ENCODE data around the gene UBN1.
"Not testable (repeated sequence)": the region's sequence is repeated elsewhere in the genome, so short reads cannot be mapped to it uniquely, and the experiment has no call there.

Gene UBN1

DNA sequence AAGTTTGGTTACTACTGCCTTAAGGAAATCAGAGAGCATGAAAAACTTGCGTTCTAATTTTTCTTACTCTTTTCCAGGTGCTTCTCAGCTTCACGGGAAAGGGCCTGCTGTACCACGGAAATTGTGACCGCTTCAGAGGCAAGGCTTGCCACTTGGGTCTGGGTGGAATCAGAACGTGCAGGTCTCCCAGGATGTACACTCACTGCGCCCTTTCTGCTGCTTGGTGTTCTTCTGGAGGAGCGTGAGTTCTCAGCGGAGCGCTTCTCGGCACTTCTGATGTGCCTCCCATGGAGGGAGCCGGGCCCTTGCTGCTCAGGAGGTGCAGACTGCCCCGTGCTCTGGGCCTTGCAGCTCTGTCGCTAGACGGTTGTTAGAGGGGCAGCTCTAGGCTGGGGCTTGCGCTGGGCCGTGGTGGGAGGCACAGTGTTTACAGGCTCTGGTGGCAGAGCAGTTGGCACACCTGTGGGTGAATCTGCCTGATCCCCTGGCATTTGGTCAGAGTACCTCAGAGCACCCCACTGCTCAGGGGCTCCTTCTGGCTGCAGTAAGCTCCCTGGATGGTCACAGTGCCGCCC is 32.8 kb downstream of the UBN1 start:
- intact Hi-C loops (cut with DNase I) = no loop called here
- peak in 2 of 10 donors; percentile 57 to 62 for DNase-seq

DNA sequence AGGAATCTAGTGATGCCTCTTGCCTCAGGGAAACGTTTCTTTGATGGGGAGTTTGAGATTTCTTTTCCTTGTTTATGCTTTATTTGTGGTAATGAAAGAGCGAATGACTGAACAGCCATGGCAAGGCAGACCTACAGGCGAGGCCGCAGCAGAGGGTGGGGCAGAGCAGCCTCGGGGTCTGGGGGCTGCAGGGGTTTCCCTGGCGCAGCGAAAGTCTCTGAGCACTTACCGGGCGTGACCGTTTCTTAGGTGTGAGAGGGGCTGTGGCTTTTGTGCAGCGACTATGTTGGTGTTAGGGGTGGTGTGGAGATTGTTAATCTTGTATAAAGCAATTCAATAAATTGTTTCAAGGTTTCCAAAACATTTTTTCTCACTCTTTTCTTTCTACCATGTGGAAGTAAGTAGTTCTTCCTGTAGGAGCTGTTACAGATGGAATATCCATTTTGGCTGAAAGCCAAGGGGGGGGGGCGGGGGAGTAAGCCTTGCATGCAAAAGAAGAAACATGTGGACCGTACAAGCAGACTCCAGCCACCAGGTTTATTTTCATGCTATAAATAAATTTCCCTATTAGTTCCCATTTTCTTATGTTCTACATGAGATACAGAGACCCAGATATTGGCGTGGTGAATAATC is 34.8 kb downstream of the UBN1 start:
- intact Hi-C loops (cut with DNase I) = no loop called here
- DNase-seq = peak in 1 of 10 donors; percentile 25

DNA sequence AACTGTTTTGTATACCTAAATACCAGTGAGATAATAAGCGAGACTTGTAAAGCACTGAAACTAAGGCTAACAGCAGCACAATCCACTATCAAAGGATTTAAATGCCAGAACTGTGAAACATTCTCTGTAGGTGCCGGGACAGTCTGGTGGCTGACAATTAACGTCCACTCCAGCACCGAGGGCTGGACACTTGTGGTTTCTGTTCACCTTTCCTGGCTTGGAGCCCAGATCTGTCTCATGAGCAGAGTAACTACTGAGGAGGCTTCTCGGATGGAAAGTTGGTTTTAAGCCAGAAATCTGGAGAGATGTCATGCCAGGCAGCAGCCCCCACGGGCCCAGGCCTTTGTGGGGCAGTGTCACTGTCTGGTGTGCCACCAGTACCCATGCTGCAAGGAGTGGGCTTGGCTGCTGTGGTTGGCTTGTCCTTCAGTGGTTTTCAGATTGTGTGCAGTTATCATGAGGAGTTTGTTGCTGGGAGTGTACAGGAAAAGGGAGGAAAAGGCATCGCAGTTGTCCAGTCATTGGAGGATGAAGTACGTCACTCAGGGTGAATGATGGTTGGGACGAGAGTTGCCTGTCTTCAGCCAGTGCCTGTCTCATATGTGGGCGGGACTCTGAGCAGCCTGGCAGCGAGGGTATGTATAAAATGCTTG is 35.5 kb downstream of the UBN1 start:
- peak in 1 of 10 donors; percentile 57 for DNase-seq

DNA sequence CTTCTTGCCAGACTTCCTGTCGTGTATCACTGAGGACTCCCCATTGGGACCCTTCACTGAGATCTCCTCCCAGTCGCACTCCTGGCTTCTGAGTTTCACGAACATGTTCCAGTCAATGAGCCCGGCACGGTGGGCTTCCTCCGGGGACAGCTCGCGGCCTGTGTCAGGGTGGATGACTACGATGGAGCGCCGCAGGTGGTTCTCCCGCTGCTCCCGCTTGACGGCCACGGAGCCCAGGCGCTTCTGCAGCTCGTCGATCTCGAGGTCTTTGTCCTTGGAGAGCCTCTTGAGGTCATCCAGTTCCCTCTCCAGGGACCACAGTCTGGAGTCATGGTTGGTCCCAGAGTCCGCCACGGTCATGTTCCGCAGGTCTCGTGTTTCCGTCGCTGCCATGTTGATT is 36.2 kb downstream of the UBN1 start:
- intact Hi-C loops (cut with DNase I) = no loop called here

More for the DNA sequence above, 35.5 kb downstream of the UBN1 start:
- intact Hi-C loops (cut with DNase I) = no loop called here

DNA sequence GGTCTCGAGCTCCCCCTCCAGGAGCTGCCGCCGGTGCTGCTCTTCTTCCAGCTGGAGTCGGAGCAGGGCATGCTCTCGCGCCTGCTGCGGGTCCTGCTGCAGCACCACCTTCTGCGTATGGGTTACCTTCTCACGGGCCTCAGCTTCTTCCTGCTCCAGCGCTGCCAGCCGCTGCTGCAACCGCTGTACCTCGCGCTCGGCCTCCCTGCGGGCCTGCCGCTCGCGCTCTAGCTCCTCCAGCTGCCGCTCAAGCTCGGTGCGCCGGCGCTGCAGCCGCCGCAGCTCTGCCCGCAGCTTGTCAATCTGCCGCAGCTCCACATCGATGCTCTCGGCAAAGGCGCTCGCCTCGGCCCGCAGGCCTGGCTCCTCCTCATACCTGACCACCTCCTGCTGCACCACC is 36.9 kb downstream of the UBN1 start:
- peak in 2 of 10 donors; percentile 45 to 67 for DNase-seq
- intact Hi-C loops (cut with DNase I) = no loop called here

More for the DNA sequence above, 36.2 kb downstream of the UBN1 start:
- peak in 1 of 10 donors; percentile 80 for DNase-seq

DNA sequence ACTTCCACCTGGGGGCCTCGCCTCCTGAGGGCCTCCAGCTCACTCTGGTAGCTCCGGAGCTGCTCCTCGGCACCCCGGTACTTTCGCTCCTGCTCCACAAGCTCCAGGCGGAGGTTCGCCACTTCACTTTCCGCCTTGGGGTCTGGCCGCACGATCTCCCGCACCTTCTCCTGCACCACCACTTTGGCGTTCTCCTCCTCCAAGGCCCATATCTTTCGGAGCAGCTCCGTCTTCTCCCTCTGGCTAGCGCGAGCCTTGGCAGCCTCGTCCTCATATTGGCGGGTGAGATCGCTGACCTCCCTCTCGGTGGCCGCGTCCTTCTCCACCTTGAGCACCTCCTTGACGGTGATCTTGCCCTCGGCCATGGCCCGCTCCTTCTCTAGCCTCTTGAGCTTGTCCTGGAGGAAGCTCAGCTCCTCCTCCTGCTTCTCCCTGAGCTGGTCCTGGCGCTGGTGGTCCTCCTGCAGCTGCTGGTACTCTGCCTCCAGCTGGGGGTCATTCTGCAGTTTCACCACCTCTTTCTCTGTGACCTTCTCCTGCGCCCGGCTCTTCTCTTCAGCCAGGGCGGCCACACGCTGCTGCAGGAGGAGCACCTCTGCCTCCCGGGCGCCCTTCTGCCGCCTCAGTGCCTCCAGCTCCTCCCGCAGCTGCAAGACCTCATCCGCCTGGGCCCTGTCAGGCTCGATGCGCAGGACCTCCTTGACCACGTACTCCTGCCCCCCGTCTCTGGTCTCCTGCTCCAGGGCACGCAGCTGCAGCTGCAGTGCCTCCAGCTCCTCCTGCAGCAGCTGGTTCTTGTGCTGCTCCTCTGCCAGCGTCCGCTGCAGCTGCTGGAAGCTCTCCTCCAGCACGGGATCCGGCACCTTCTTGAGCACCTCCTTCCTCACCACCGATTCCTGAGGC is 37.9 kb downstream of the UBN1 start:
- peak in 2 of 10 donors; percentile 79 to 80 for DNase-seq
- intact Hi-C loops (cut with DNase I) = no loop called here

DNA sequence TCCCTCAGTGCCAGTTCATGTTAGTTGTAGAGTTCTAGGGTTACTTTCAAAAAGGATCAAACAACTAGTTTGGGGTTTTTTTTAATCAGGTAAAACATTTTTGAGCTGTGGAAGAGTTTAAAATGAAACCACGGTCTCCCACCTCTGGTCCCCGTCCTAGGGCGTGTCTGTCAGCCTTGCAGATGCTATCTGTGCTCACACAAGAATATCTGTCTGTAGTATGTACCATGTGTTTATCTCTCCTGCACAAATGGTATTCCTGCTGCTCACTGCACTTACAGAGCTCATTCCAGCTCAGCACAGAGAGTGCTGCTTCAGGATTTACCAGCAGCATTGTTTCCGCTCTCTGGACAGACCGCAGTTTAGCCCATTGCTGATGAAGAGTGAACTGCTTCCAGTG is 38.9 kb downstream of the UBN1 start:
- intact Hi-C loops (cut with DNase I) = no loop called here
- DNase-seq = peak in 2 of 10 donors; percentile 19 to 45

DNA sequence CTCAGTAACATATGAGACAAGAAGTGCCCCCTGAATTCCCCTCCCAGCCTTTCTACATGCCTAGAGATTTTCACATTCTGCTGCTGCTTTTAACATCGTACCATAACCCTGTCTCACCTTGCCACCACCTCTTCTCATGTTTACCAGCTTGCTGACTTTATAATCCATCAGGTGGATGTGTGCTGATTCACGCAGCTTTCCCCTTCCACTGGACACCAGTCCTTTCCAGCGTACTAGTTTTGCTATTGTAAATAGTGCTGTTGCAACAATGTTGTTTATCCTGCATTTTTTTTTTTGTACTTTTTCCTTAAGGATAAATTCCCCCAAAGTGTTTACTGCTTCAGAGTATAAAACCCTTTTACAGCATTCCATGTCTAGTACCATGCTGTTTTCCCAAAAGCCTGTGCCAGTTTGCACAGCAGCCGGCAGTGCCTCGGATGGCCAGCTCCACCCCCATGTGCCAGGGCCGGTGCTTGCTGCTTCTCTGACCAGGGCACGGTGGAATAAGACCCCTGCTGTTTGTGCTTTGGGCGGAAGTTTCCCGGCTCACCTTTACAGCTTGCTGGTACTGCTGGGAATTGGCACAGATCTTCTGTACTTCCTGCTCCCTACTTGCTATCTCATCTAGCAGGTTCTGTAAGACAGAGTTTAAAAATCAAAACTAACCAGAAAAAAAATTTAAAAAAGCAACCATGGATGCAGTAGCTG is 41.3 kb downstream of the UBN1 start:
- intact Hi-C loops (cut with DNase I) = no loop called here
- peak in 1 of 10 donors; percentile 73 for DNase-seq

DNA sequence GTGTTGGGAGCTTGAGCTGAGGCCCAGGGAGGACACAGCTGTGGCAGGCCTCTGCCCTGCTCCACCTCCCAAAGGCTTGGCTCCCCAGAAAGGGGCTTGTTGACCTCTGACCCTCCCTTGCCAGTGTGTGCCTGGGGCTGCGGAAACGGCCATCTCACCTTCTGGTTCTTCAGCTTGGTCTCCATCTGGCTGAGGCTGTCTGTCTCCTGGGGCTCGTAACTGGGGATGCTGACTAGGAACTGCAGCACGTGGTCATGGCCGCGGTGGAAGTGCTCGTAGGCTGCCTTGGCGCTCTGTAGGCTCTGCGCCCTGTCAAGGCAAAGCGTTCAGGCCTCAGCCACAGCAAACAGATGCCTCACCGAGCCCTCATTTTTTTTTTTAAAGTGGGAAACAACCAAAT is 42.7 kb downstream of the UBN1 start:
- intact Hi-C loops (cut with DNase I) = no loop called here
- peak in 2 of 10 donors; percentile 50 to 51 for DNase-seq

DNA sequence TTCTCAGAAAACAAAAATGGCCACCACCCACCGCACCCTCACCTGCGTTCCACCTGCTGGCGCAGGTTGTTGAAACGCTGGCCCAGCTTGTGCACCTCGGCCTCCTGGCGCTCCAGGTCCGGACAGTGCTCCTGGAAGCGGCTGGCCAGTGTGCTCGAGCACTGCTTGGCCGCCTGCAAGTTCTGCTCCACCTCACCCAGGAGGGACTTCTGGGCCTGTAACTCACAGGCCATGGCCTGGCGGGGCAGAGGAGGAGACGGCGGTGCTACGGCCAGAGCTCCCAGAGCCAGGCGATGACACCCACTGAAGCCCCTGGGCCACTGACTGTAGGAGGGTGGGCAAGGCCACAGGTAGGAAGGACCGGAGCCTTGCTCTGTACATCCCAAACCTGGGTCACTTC is 43.4 kb downstream of the UBN1 start:
- intact Hi-C loops (cut with DNase I) = no loop called here
- peak in 2 of 10 donors; percentile 65 to 74 for DNase-seq

DNA sequence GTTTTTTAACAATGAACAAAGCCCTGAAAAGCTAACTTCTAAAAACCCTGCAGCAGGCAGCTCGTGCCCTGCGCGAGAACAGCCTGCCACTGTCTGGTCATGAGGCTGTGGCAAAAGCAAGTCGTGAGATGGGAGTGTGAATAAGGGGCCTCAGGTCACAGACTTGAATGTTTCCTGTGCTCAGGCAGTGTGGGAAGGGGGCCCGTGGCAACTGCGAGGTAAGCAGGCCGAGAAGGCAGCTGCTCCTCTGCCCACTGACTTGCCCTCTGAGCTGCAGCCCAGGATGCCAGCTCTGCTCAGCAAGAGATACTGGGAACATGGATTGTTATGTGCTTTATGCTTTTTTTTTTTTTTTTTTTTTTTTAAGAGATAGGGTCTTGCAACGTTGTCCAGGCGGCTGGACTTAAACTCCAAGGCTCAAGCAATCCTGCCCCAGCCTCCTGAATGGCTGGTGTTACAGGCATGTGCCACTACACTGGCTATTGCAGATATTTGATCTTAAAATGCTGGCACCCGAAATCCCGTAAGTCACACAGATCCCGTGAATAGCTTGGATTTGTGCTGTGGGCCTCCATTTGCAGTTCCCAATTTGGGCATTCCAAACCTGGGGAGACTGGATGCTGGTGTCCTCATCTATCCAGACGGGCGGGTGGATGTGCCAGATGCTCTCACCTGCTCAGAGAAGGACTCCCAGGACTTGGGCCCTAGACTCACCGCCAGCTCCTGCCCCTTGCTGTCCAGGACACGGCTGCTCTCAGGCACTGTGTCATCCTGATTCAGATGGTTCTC is 44.0 kb downstream of the UBN1 start:
- peak in 2 of 10 donors; percentile 54 to 74 for DNase-seq
- intact Hi-C loops (cut with DNase I) = no loop called here

DNA sequence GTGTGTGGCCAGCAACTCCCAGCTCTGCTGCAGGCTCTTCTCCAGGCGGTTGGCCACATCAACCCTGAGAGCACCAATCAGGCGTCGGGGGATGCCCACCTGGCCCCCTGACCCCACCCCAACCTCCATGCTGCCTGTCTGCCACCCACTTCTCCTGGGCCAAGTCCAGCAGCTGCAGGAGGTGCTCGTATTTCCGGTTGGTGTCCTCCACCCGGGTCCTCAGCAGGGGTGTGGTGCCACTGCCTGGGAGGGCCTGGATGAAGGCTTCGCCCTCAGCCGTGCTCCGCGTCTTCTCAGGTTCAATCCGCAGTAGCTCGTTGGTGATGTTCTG is 44.6 kb downstream of the UBN1 start:
- DNase-seq = no peak
- intact Hi-C loops (cut with DNase I) = no loop called here

DNA sequence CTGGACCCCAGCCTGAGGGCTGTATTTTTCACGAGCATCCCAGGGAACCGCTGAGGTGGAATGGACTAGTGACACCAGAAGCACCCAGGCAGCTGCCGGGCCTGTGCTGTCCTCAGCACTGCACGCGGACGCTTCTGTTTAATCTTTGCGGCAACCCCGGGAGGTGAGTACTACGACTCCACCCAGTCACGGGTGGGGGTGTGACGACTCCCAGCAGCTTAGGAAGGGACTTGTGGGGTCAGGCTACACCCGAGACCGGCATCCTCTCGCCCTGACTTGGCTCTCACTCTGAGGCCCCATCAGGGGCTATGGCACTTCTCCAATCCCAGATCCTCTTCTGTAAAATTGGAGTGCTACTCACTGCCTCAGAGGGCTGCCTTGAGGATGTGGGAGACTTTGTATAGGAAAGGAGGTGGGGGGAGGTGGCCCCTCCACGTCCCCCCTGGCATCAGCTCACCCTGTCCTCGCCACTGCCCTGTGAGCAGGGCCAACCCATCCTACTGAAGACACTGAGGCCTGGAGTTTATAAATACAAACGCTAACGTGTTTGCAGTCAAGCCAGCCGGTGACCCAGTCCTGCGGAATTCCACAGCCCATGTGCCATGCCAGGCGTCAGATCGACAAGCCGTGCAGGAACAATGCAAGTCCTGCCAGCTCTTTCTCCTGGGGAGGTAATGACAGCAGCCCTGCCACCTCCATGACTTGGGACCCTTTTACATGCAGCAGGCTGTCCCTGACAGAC is 45.3 kb downstream of the UBN1 start:
- DNase-seq = no peak
- intact Hi-C loops (cut with DNase I) = no loop called here

DNA sequence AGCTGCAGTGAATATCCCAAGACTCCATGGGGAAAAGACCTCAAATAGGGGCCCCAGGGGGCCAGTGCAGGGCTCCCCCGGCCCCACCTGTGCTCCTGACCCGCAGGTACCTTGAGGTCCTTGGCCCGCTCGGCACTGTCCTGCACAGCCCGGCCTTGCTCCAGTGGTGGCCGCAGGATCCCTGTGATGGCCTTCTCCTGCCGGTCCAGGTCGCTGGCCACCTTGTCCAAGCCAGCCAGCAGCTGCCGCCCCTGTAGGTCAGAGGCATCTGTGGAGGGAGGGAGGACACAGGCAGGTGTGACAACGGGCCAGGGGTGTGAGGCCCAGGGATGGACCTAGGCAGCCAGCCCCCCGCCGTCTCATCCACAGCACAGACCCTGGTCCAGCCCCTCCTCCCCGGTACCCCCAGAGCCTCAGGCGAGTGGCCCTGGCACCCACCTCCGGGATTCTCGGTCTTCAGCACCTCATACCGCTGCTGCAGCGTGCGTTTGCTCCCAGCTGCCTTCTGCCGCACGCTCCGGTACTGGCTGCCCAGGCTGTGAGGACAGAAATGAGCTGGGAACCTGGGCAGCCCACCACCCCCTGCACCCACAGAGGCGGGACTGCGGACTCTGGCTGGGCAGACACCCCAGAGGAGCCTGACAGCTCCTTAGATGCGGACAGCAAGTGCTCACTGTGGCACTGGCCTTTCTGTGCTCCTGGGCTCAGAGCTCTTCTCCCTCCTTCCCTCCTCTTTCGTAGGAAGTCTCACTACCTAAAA is 46.0 kb downstream of the UBN1 start:
- intact Hi-C loops (cut with DNase I) = no loop called here
- DNase-seq = peak in 1 of 10 donors; percentile 70

DNA sequence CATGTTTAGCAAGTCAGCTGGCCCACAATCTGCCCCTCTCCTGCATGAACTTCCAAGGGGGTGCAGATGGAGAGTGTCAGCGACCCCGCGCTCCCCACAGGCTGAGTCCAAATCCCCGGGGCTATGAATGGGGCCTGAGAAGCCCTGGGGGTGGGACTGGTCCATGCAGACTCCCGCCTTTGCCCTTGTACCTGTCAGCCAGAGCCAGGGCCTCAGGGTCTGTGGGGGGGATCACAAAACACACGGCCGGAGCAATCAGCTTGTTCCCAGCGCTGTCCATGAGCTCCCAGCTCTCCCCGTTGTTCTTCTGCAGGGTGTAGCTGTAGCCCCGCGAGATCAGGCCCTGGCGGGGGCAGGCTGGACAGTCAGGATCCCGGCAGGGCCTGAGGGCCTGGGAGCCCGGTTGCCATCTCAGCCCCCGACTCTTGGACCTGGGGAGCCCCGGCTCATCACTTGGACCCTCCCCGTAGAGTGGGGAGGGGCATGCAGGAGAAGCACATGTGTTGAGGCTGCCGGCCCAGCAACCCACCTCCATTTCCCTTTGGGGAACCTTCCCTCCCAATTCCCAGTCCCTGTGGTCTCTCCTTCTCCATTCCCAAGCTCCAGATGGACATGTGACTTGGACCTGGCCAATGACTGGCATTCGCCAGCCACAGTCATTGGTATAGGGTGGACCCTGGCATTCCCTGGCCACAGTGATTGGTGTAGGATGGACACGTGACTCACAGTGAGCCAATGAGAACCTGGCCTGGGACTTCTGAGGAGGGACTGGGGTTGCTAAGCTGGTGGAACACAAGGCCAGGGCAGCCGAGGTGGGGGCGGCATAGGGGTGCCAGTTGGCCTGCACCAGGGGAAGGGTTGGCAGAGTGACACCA is 47.2 kb downstream of the UBN1 start:
- intact Hi-C loops (cut with DNase I) = no loop called here
- peak in 2 of 10 donors; percentile 21 to 70 for DNase-seq

DNA sequence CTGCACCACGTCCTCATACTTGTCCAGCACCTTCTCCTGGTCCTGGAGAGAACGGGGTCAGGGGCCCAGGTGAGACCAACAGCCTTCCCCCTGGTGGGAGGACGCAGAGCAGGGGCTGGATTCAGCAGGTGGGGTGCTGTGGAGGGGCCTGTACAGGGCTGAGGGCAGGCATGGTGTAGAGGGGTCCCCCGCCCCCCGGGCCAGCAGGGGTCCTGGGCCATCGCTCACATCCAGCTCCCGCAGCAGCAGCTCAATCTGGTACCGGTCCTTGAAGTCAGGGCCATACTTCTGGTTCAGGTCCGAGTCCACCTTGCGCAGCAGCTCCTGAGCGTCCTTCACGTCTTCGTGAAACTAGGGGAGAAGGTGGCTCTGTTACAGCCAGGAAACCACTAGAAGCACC is 48.1 kb downstream of the UBN1 start:
- intact Hi-C loops (cut with DNase I) = no loop called here
- peak in 1 of 10 donors; percentile 66 for DNase-seq

DNA sequence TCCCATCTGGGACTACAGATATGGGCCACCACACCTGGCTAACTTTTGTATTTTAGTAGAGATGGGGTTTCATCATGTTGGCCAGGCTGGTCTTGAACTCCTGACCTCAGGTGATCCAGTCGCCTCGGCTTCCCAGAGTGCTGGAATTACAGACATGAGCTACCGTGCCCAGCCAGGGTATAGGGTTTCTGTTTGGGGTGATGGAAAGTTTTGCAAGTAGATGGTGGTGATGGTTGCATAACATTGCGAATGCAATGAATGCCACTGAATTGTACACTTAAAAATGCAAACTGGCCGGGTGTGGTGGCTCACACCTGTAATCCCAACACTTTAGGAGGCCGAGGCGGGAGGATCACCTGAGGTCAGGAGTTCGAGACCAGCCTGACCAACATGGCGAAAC is 49.5 kb downstream of the UBN1 start:
- DNase-seq; intact Hi-C loops (cut with DNase I): not testable (repeated sequence)
